Sigmoid colon (tissue), 4 donors: ENCODE measurements around the gene GALNT18.

Experiments
- CTCF ChIP-seq, 4 experiments: fragments of 450-650 bp in 3 of 4; fragments of 200-600 bp in 1 of 4; IDR thresholded peaks; one replicate each; pipeline ENCODE4 v1.5.1; 2016 to 2019; ENCODE audit warnings: antibody characterized with exemption in 4 of 4, mild to moderate bottlenecking in 3 of 4, moderate library complexity in 2 of 4
- POLR2AphosphoS5 ChIP-seq, 4 donors: sonication (generic); formaldehyde crosslinking; IDR thresholded peaks; one replicate each; pipeline ENCODE4 v1.6.1; 2017; ENCODE audit warnings: antibody characterized with exemption in 4 of 4

GRCh38 chr11:11670574-11670973, 48.8 kb upstream of the GALNT18 start:
- no peak for TF ChIP-seq CTCF (IDR thresholded peaks at IDR 0.05)
- TF ChIP-seq POLR2AphosphoS5 (IDR thresholded peaks at IDR 0.05) = no peak
